Stomach (tissue), 9 donors: ENCODE results near the gene NDUFS5. TPM values are rescaled to one million over a fixed set of nuclear protein-coding genes. Genes with fewer than 3 reads are reported as not detected.

Source experiments
- DNase-seq, 2 donors: peaks; one replicate each; pipeline versions ENCODE4 v3.0.0 to v3.0.0-alpha.2; 2013 to 2019
- H3K27ac ChIP-seq, 5 donors: fragments of 200-600 bp in 4 of 5; sonication (generic) in 4 of 5; one replicate each; pipeline ENCODE4 v1.5.1; 2013 to 2019; ENCODE audit warnings: mild to moderate bottlenecking in 1 of 5, moderate library complexity in 1 of 5
- H3K27me3 ChIP-seq, 3 donors: fragments of 200-600 bp; sonication (generic); one replicate each; pipeline ENCODE4 v1.5.1; 2017 to 2019; ENCODE audit warnings: mixed run types in 1 of 3
- H3K36me3 ChIP-seq, 4 donors: fragments of 200-600 bp; sonication (generic); 1 replicate in 3 of 4; 2 replicates in 1 of 4; pipeline ENCODE4 v1.5.1; 2016 to 2019
- H3K4me1 ChIP-seq, 4 donors: fragments of 200-600 bp; sonication (generic); one replicate each; pipeline ENCODE4 v1.5.1; 2016 to 2019
- H3K4me3 ChIP-seq, 4 donors: fragments of 200-600 bp; sonication (generic) in 3 of 4; one replicate each; pipeline ENCODE4 v1.5.1; 2016 to 2019; ENCODE audit warnings: mild to moderate bottlenecking in 1 of 4
- H3K9me3 ChIP-seq, 4 donors: fragments of 200-600 bp; sonication (generic); one replicate each; pipeline ENCODE4 v1.5.1; 2016 to 2019
- EP300 ChIP-seq: sonication (generic); formaldehyde crosslinking; IDR thresholded peaks from one replicate; pipeline ENCODE4 v1.6.1; 2017; ENCODE audit warnings: antibody characterized with exemption
- POLR2A ChIP-seq, 4 donors: fragments of 450-650 bp; IDR thresholded peaks; one replicate each; pipeline ENCODE4 v1.6.1; 2016; ENCODE audit warnings: antibody characterized with exemption in 4 of 4, control low read depth in 2 of 4, mild to moderate bottlenecking in 1 of 4, moderate library complexity in 1 of 4
- POLR2AphosphoS5 ChIP-seq, 3 donors: sonication (generic); formaldehyde crosslinking; IDR thresholded peaks; one replicate each; pipeline ENCODE4 v1.6.1; 2016; ENCODE audit warnings: antibody characterized with exemption in 3 of 3
- WGBS, 5 donors: extraction: QIAGEN DNeasy Blood & Tissue Kit in 3 of 5; methylation state at CpG; one replicate each; pipeline versions ENCODE4 v1.1.5 to v1.1.7; 2013 to 2018; 5-methylcytosine and 5-hydroxymethylcytosine counted together
- intact Hi-C: fragments of 100-400 bp; cut with DNase I; formaldehyde crosslinking; loops from one replicate; pipeline ENCODE4 v1.15.1; 2023; ENCODE audit warnings: low total_unique reads
- polyA plus RNA-seq, 3 donors: library from polyadenylated mRNA; stranded (reverse); fragments of 200-250 nt; gene quantifications; one replicate each; pipeline ENCODE4 v1.2.3, GENCODE V29; 2013
- total RNA-seq, 5 donors: library from RNA; depleted of rRNA; stranded (reverse); fragments of >200 nt; gene quantifications; one replicate each; pipeline versions ENCODE4 v1.1.0 to v1.2.3, GENCODE V29; 2014 to 2016
- TF ChIP-seq, protein P1 (sequence below), 7 experiments: fragments of 450-650 bp in 4 of 7; fragments of 200-600 bp in 3 of 7; sonication (generic) in 3 of 7; IDR thresholded peaks; one replicate each; pipeline ENCODE4 v1.5.1; 2016 to 2019; ENCODE audit warnings: antibody characterized with exemption in 7 of 7, control low read depth in 2 of 7, mild to moderate bottlenecking in 1 of 7
- donor health status: healthy with polysubstance abuse.
- donor health status: Bipolar disorder and iron deficiency.
- donor health status: healthy.

The NDUFS5 gene
- total and polyA plus RNA-seq, 8 donors = 104 to 829 (median 330) TPM

- Histone ChIP-seq H3K4me1 (peaks cover 10 to 28% (median 20%) of the 10 kb centered on the region in 4 donors), H3K36me3 (peaks cover 52 to 90% (median 88%) of the 10 kb centered on the region in 4 donors), H3K9me3 (no peaks in the 10 kb centered on the region), H3K27me3 (no peaks in the 10 kb centered on the region), H3K4me3 (no peak overlapping the region), H3K27ac (no peak overlapping the region)
- WGBS, 5 donors = 85 to 89% (median 86%) methylated on average over 5 of the region's 5 CpGs
- no peak for DNase-seq
- TF ChIP-seq POLR2A (IDR thresholded peaks at IDR 0.05) (no peak), POLR2AphosphoS5 (IDR thresholded peaks at IDR 0.05) (no peak), EP300 (no peak)
- TF ChIP-seq, protein P1, sequence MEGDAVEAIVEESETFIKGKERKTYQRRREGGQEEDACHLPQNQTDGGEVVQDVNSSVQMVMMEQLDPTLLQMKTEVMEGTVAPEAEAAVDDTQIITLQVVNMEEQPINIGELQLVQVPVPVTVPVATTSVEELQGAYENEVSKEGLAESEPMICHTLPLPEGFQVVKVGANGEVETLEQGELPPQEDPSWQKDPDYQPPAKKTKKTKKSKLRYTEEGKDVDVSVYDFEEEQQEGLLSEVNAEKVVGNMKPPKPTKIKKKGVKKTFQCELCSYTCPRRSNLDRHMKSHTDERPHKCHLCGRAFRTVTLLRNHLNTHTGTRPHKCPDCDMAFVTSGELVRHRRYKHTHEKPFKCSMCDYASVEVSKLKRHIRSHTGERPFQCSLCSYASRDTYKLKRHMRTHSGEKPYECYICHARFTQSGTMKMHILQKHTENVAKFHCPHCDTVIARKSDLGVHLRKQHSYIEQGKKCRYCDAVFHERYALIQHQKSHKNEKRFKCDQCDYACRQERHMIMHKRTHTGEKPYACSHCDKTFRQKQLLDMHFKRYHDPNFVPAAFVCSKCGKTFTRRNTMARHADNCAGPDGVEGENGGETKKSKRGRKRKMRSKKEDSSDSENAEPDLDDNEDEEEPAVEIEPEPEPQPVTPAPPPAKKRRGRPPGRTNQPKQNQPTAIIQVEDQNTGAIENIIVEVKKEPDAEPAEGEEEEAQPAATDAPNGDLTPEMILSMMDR (IDR thresholded peaks at IDR 0.05) = no peak
- intact Hi-C loops = no loop called here
Measured at GRCh38 chr1:39001516-39002421, 24.4 kb upstream of the NDUFS5 start.

DNA sequence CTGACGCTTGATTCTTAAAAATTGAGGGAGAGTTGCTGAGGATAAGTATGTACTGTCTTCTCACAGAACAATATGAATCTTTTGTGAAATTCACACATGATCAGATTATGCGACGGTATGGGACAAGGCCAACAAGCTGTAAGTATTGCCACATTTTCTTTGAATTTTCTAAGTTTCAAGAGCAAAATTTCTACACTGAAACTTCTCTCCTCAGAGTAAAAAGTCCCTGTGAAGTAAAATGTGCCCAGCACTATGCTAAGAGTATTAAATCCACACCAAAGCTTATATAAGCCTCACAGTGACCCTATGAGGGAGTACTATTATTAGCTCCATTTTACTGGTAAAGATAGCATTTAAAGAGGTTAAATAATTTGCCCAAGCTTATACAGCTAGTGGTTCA is 22.9 kb upstream of the NDUFS5 start:
- no peak for DNase-seq
- intact Hi-C loops = no loop called here
- no peaks in the 10 kb centered on the region for H3K27me3 ChIP-seq
- no peak overlapping the region for H3K4me3 ChIP-seq
- TF ChIP-seq POLR2A (IDR thresholded peaks at IDR 0.05) (no peak), POLR2AphosphoS5 (IDR thresholded peaks at IDR 0.05) (no peak), EP300 (no peak)
- TF ChIP-seq, protein P1 (IDR thresholded peaks at IDR 0.05) = no peak
- H3K27ac ChIP-seq = no peak overlapping the region
- 77 to 84% (median 82%) methylated on average over 3 of the region's 3 CpGs for WGBS, 5 donors
- H3K4me1 ChIP-seq = peaks cover 0 to 13% (median 6%) of the 10 kb centered on the region in 4 donors
- no peaks in the 10 kb centered on the region for H3K9me3 ChIP-seq
- H3K36me3 ChIP-seq = peaks cover 60 to 100% (median 100%) of the 10 kb centered on the region in 4 donors

- TF ChIP-seq POLR2A (IDR thresholded peaks at IDR 0.05) (no peak), EP300 (no peak), POLR2AphosphoS5 (IDR thresholded peaks at IDR 0.05) (no peak)
- TF ChIP-seq, protein P1 (IDR thresholded peaks at IDR 0.05) = no peak
- H3K27ac ChIP-seq = no peak overlapping the region
- DNase-seq = no peak
- no peak overlapping the region for H3K4me3 ChIP-seq
- 68 to 79% (median 70%) methylated on average over 2 of the region's 2 CpGs for WGBS, 5 donors
- peaks cover 0 to 8% (median 3%) of the 10 kb centered on the region in 4 donors for H3K4me1 ChIP-seq
- H3K36me3 ChIP-seq = peaks cover 64 to 100% (median 100%) of the 10 kb centered on the region in 4 donors
- no peaks in the 10 kb centered on the region for H3K9me3 ChIP-seq
- intact Hi-C loops = no loop called here
- H3K27me3 ChIP-seq = no peaks in the 10 kb centered on the region
Measured at GRCh38 chr1:39003794-39004193, 22.4 kb upstream of the NDUFS5 start.

GRCh38 chr1:39006287-39006686 is 19.9 kb upstream of the NDUFS5 start:
- DNase-seq = no peak
- intact Hi-C loops = no loop called here
- H3K4me3 ChIP-seq = no peak overlapping the region
- WGBS, 5 donors = 81 to 97% (median 86%) methylated on average over 2 of the region's 2 CpGs
- peaks cover 57 to 100% (median 100%) of the 10 kb centered on the region in 4 donors for H3K36me3 ChIP-seq
- H3K9me3 ChIP-seq = no peaks in the 10 kb centered on the region
- no peak for TF ChIP-seq POLR2AphosphoS5 (IDR thresholded peaks at IDR 0.05)
- TF ChIP-seq EP300 = no peak
- TF ChIP-seq, protein P1 (IDR thresholded peaks at IDR 0.05) = no peak
- no peak for TF ChIP-seq POLR2A (IDR thresholded peaks at IDR 0.05)
- no peak overlapping the region for H3K27ac ChIP-seq
- H3K27me3 ChIP-seq = no peaks in the 10 kb centered on the region
- H3K4me1 ChIP-seq = peaks cover 0 to 6% (median 2%) of the 10 kb centered on the region in 4 donors
